H1 (cell line): Measurements from ENCODE around the gene PRKAR2B. TPM values are rescaled to one million over a fixed set of nuclear protein-coding genes. Genes with fewer than 3 reads are reported as not detected.

Source experiments
- CBX5 ChIP-seq: fragments of 300-800, 300-1000 bp; sonication (generic); IDR thresholded peaks from 2 replicates; pipeline ENCODE4 v1.7.1; 2016; ENCODE audit warnings: antibody characterized with exemption, low read length, low read depth
- HDAC6 ChIP-seq: IDR thresholded peaks from one replicate; pipeline ENCODE4 v1.7.1; 2012; ENCODE audit warnings: low read depth, mild to moderate bottlenecking, inconsistent platforms, low read length, moderate library complexity
- NRF1 ChIP-seq: IDR thresholded peaks from 2 replicates; pipeline ENCODE4 v1.6.1; 2011; ENCODE audit warnings: mild to moderate bottlenecking, low read depth, low read length, improper control_type of control experiment
- RXRA ChIP-seq: IDR thresholded peaks from 2 replicates; pipeline ENCODE4 v1.6.1; 2011; ENCODE audit warnings: low read depth, mild to moderate bottlenecking, low read length, moderate library complexity; ENCODE audit not compliant: insufficient read depth
- TAF1 ChIP-seq: IDR thresholded peaks from 2 replicates; pipeline ENCODE4 v1.6.1; 2011; ENCODE audit warnings: mild to moderate bottlenecking, low read depth, low read length
- polyA plus RNA-seq, 7 experiments: library from polyadenylated mRNA; depleted of rRNA in 3 of 7; stranded (reverse) in 5 of 7; unstranded in 2 of 7; fragments of >200 nt in 5 of 7; fragments of 200-250 nt in 2 of 7; gene quantifications; 1 replicate in 5 of 7; 2 replicates in 1 of 7; 4 replicates in 1 of 7; pipeline versions ENCODE4 v1.2.1 to v1.2.3, GENCODE V29; 2011 to 2013; ENCODE audit warnings: missing spikeins in 2 of 7, mixed read lengths in 2 of 7
- total RNA-seq: library from RNA; stranded (reverse); fragmentation: NEBNext Ultra II Directional; extraction: Animal tissue kit (Norgen Biotek cat#: 25700); gene quantifications from 2 replicates; pipeline ENCODE4 v1.2.1, GENCODE V29; 2021
- TF ChIP-seq, protein P1 (sequence below): IDR thresholded peaks from 2 replicates; pipeline ENCODE4 v1.6.1; 2011; ENCODE audit warnings: low read depth, mild to moderate bottlenecking, low read length; ENCODE audit not compliant: insufficient read depth

Gene PRKAR2B
- total and polyA plus RNA-seq, 2 of the 8 experiments (the other 6 are each of a cell fraction or from before 2014, with no cell fraction given) = 10.4 to 37.0 TPM

DNA sequence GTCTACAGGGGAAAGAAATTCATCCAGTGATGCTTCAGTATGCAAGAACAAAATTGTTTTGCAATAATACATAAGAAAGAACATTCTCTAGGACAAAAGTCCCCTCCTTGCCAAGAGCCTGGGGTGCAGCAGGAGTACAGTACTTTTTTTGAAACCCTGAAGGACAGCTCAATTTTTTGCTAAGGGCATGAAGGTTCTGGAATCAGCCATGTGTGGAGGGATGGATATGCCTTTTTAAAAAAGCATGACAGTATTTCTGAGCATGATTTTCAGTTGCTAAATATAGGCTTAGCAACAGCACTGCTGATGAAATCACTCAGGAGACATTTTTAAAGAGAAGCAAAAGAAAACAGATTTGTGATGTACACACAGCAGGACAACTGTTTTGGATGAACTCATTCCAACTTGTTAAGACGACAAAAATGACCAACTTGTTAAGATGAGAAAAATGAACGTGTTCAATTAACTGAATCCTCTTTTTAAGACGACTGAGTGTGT lies 163.6 kb downstream of the PRKAR2B start (continued):
- TF ChIP-seq NRF1 (no peak), RXRA (no peak), CBX5 (no peak), HDAC6 (no peak), TAF1 (no peak)
- TF ChIP-seq, protein P1, sequence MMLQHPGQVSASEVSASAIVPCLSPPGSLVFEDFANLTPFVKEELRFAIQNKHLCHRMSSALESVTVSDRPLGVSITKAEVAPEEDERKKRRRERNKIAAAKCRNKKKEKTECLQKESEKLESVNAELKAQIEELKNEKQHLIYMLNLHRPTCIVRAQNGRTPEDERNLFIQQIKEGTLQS = no peak
- TF ChIP-seq, all 59 proteins: peak for 0
